B cell (primary cell): ENCODE results near the gene CDC42EP2. TPM values are rescaled to one million over a fixed set of nuclear protein-coding genes. Genes with fewer than 3 reads are reported as not detected.

Experiments
- ATAC-seq: fragments of 200-7000 bp; cut with Tn5 transposase; one replicate; pipeline ENCODE4 v1.10.0; 2021; ENCODE audit warnings: low read depth, mild to moderate bottlenecking, moderate number of reproducible peaks, moderate library complexity
- CTCF ChIA-PET: fragments of 350-600 bp; sonication (Branson Sonifier 250); formaldehyde crosslinking; loops from one replicate; lab custom pipeline; 2021; ENCODE audit warnings: antibody characterized with exemption, inconsistent platforms; lab: Charles Lee
- POLR2A ChIA-PET: fragments of 350-600 bp; sonication (Branson Sonifier 250); formaldehyde crosslinking; loops from one replicate; lab custom pipeline; 2021; ENCODE audit warnings: antibody characterized with exemption; lab: Charles Lee
- DNase-seq: peaks from one replicate; pipeline ENCODE4 v3.0.0; 2013
- H2AFZ ChIP-seq: 2 replicates; pipeline ENCODE4 v1.6.1; 2012; ENCODE audit warnings: mild to moderate bottlenecking, low read depth, low read length; ENCODE audit not compliant: insufficient read depth, poor library complexity, severe bottlenecking
- H3K27ac ChIP-seq, 2 donors: 1 replicate in 1 of 2; 2 replicates in 1 of 2; pipeline ENCODE4 v1.5.1; 2012 to 2013; ENCODE audit warnings: low read length in 2 of 2, mild to moderate bottlenecking in 2 of 2, moderate library complexity in 1 of 2
- H3K27me3 ChIP-seq, 4 experiments: fragments of 200-600 bp in 1 of 4; sonication (generic) in 1 of 4; replicated peaks in 1 of 4; 1 replicate in 2 of 4; 2 replicates in 2 of 4; pipeline versions ENCODE4 v1.6.1 to v1.7.0; 2013 to 2016; ENCODE audit warnings: low read length in 3 of 4, mild to moderate bottlenecking in 2 of 4, mixed read lengths in 1 of 4, moderate library complexity in 1 of 4; ENCODE audit not compliant: insufficient read depth in 4 of 4, control insufficient read depth in 3 of 4; ENCODE audit errors: control extremely low read depth in 1 of 4
- H3K36me3 ChIP-seq, 2 experiments: replicated peaks in 1 of 2; 1 replicate in 1 of 2; 2 replicates in 1 of 2; pipeline versions ENCODE4 v1.6.1 to v1.7.1; 2013; ENCODE audit warnings: low read length in 1 of 2; ENCODE audit not compliant: insufficient read depth in 2 of 2, control insufficient read depth in 1 of 2; ENCODE audit errors: control extremely low read depth in 1 of 2, extremely low read depth in 1 of 2
- H3K4me1 ChIP-seq, 2 donors: fragments of 200-600 bp in 1 of 2; sonication (generic) in 1 of 2; 1 replicate in 1 of 2; 2 replicates in 1 of 2; pipeline versions ENCODE4 v1.5.1 to v1.6.1; 2013 to 2017; ENCODE audit warnings: low read length in 2 of 2; ENCODE audit not compliant: control insufficient read depth in 2 of 2, insufficient read depth in 2 of 2
- H3K4me2 ChIP-seq: replicated peaks from 2 replicates; pipeline ENCODE3; 2012; ENCODE audit warnings: mild to moderate bottlenecking, low read depth, low read length; ENCODE audit not compliant: poor library complexity, severe bottlenecking
- H3K4me3 ChIP-seq, 5 experiments: fragments of 200-600 bp in 1 of 5; sonication (generic) in 1 of 5; 1 replicate in 3 of 5; 2 replicates in 2 of 5; pipeline versions ENCODE4 v1.5.1 to v1.7.0; 2011 to 2016; ENCODE audit warnings: low read length in 4 of 5, mild to moderate bottlenecking in 4 of 5, low read depth in 2 of 5, control low read depth in 1 of 5, moderate library complexity in 1 of 5; ENCODE audit not compliant: insufficient read depth in 1 of 5; ENCODE audit errors: control extremely low read depth in 1 of 5, extremely low read depth in 1 of 5
- H3K79me2 ChIP-seq: fragments of 200-600 bp; sonication (generic); one replicate; pipeline ENCODE4 v1.6.0; 2016; ENCODE audit warnings: low read length; ENCODE audit not compliant: control insufficient read depth, insufficient read depth
- H3K9ac ChIP-seq: fragments of 200-600 bp; sonication (generic); 2 replicates; pipeline ENCODE4 v1.6.1; 2017; ENCODE audit warnings: mild to moderate bottlenecking, low read length, moderate library complexity
- H3K9me3 ChIP-seq, 3 donors: one replicate each; pipeline versions ENCODE4 v1.6.1 to v1.7.1; 2013; ENCODE audit warnings: low read length in 2 of 3; ENCODE audit not compliant: control insufficient read depth in 2 of 3, insufficient read depth in 1 of 3; ENCODE audit errors: control extremely low read depth in 1 of 3
- H4K20me1 ChIP-seq: 2 replicates; pipeline ENCODE4 v1.6.0; 2012; ENCODE audit warnings: mild to moderate bottlenecking, low read length; ENCODE audit not compliant: insufficient read depth, control insufficient read depth, poor library complexity, severe bottlenecking
- H3K27ac Mint-ChIP-seq: one replicate; pipeline ENCODE4 v1.8.0; 2021; ENCODE audit warnings: mixed read lengths
- H3K27me3 Mint-ChIP-seq: one replicate; pipeline ENCODE4 v1.8.0; 2021; ENCODE audit warnings: mixed read lengths
- H3K4me1 Mint-ChIP-seq: one replicate; pipeline ENCODE4 v1.8.0; 2021; ENCODE audit warnings: mixed read lengths
- H3K4me3 Mint-ChIP-seq: one replicate; pipeline ENCODE4 v1.8.0; 2021; ENCODE audit warnings: mixed read lengths
- H3K9me3 Mint-ChIP-seq: one replicate; pipeline ENCODE4 v1.8.0; 2022; ENCODE audit warnings: mixed read lengths; ENCODE audit not compliant: insufficient read depth
- CTCF ChIP-seq: fragments of 200-600 bp; IDR thresholded peaks from one replicate; pipeline ENCODE4 v1.8.0; 2022; ENCODE audit warnings: antibody characterized with exemption, mild to moderate bottlenecking
- EZH2 ChIP-seq: IDR thresholded peaks from 2 replicates; pipeline ENCODE4 v1.6.1; 2012; ENCODE audit warnings: borderline replicate concordance, low read depth, mild to moderate bottlenecking, moderate library complexity, low read length; ENCODE audit not compliant: insufficient read depth, poor library complexity, severe bottlenecking
- WGBS: methylation state at CpG from one replicate; pipeline ENCODE4 v1.1.5; 2013; ENCODE audit warnings: missing lambda C conversion rate; ENCODE audit not compliant: insufficient coverage; 5-methylcytosine and 5-hydroxymethylcytosine counted together
- intact Hi-C: fragments of 100-400 bp; cut with micrococcal nuclease; formaldehyde crosslinking; loops from one replicate; pipeline ENCODE4 v1.10.0; 2022
- polyA plus RNA-seq: library from polyadenylated mRNA; depleted of rRNA; stranded (reverse); fragments of >200 nt; gene quantifications from 2 replicates; pipeline ENCODE4 v1.2.3, GENCODE V29; 2012
- total RNA-seq, 2 donors: library from RNA; stranded (reverse); fragments of 120-200 nt in 1 of 2; gene quantifications; 1 replicate in 1 of 2; 2 replicates in 1 of 2; pipeline versions ENCODE4 v1.2.3 to v1.2.4, GENCODE V29; 2013 to 2022

Gene CDC42EP2
- total and polyA plus RNA-seq, 2 donors (not counting 1 experiment from before 2014, with no cell fraction given) = 0.69 to 1.1 TPM

- H3K4me3 Mint-ChIP-seq = no peak overlapping the region
- peaks cover 4% of the 10 kb centered on the region for H3K4me1 Mint-ChIP-seq
- no peak overlapping the region for H3K27ac Mint-ChIP-seq
- no peak overlapping the region for H2AFZ ChIP-seq
- H3K9me3 Mint-ChIP-seq = no peaks in the 10 kb centered on the region
- peaks cover 0 to 5% of the 10 kb centered on the region in 2 donors for H3K4me1 ChIP-seq
- no peak for DNase-seq
- ATAC-seq = no peak
- H3K36me3 ChIP-seq = peaks cover 0 to 57% of the 10 kb centered on the region in 2 experiments
- no peaks in the 10 kb centered on the region for H3K27me3 Mint-ChIP-seq
- ChIA-PET CTCF (interaction anchor here (0.7 to 1.0 kb wide), 4 partner anchors 23 to 443 kb away, joined by 3 read pairs; no protein-coding TSS in a partner anchor), POLR2A (no interaction called here)
- H3K9me3 ChIP-seq = no peaks in the 10 kb centered on the region
- H4K20me1 ChIP-seq = no peaks in the 10 kb centered on the region
- intact Hi-C loops = no loop called here
- no peaks in the 10 kb centered on the region for H3K79me2 ChIP-seq
- H3K4me3 ChIP-seq = no peak overlapping the region
- H3K27ac ChIP-seq = no peak overlapping the region
- H3K27me3 ChIP-seq = no peaks in the 10 kb centered on the region
- no peak overlapping the region for H3K4me2 ChIP-seq
- WGBS = 85% methylated on average over 3 of the region's 5 CpGs
- no peak overlapping the region for H3K9ac ChIP-seq
- TF ChIP-seq EZH2 (no peak), CTCF (no peak)
Observed at GRCh38 chr11:65292890-65293289, 21.8 kb upstream of the CDC42EP2 start.

DNA sequence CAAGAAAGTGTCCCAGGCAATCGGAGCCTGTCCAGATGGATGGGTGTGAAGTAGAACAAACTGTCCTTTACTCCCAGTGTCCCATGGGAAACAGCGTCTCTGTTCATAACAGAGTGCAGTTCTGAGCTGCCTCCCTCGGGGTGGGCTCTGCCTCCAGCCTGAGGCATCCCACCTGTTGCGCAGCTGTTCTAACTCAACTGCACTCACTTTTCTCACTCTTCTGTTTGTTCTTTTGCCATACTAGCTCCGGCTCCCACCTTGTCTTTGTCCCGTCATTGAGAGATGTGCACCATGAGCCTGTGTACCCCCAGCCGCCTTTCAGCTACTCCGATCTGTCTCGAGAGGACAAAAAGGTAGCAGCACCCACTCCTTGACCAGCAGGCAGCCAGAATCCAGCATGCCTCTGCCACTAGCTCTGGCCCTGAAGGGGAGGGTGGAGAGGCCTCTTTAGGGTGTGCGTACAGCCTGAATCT, 20.7 kb upstream of the CDC42EP2 start:
- intact Hi-C loops = no loop called here
- Histone ChIP-seq H3K27ac (no peak overlapping the region), H2AFZ (no peak overlapping the region), H3K9ac (no peak overlapping the region), H3K79me2 (no peaks in the 10 kb centered on the region), H4K20me1 (no peaks in the 10 kb centered on the region), H3K9me3 (no peaks in the 10 kb centered on the region), H3K4me2 (no peak overlapping the region), H3K4me3 (no peak overlapping the region), H3K36me3 (peaks cover 0 to 55% of the 10 kb centered on the region in 2 experiments), H3K4me1 (peaks cover 0 to 5% of the 10 kb centered on the region in 2 donors), H3K27me3 (no peaks in the 10 kb centered on the region)
- H3K4me1 Mint-ChIP-seq = peaks cover 4% of the 10 kb centered on the region
- no peaks in the 10 kb centered on the region for H3K27me3 Mint-ChIP-seq
- H3K4me3 Mint-ChIP-seq = no peak overlapping the region
- WGBS = 73% methylated on average over 9 of the region's 10 CpGs
- H3K9me3 Mint-ChIP-seq = no peaks in the 10 kb centered on the region
- ATAC-seq (no peak), DNase-seq (no peak)
- ChIA-PET POLR2A (interaction anchor here (0.6 to 0.7 kb wide), 2 partner anchors 139 to 346 kb away, joined by 3 read pairs; no protein-coding TSS in a partner anchor), CTCF (interaction anchor here (1.1 to 1.4 kb wide), 3 partner anchors 21 to 36 kb away, joined by 3 to 4 read pairs (median 4); partner anchors contain the start of genes CDC42EP2 and POLA2)
- TF ChIP-seq CTCF = no peak
- TF ChIP-seq EZH2 = no peak
- peak overlapping the region; percentile 32 for H3K27ac Mint-ChIP-seq
